Measurements from ENCODE around the gene CFB. TPM values are rescaled to one million over a fixed set of nuclear protein-coding genes. Genes with fewer than 3 reads are reported as not detected.
"Not testable (repeated sequence)": the region's sequence is repeated elsewhere in the genome, so short reads cannot be mapped to it uniquely, and the experiment has no call there.

The CFB gene
- total RNA-seq, 1 experiment from 2014 or later: not detected

DNA sequence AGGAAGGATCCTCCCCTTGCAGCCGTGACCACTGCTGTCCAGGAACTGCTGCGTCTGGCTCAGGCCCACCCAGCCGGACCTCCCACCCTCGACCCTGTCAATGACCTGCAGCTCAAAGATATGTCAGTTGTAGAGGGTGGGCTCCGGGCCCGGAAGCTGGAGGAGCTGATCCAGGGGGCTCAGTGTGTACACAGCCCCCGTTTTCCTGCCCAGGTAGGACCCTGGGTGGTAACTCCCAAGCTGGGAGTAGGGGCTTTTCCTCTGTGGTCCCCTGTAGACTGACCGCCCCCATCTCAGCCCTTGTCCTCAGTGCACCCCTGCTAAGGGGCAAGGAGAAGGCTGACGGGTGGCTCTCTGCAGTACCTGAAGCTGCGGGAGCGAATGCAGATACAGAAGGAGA, 22.4 kb downstream of the CFB start:
- no peak for DNase-seq (ENCODE audit: low spot score)
- in situ Hi-C loops (cut with HindIII; ENCODE audit: low sequenced_read_pairs): no loop called here

DNA sequence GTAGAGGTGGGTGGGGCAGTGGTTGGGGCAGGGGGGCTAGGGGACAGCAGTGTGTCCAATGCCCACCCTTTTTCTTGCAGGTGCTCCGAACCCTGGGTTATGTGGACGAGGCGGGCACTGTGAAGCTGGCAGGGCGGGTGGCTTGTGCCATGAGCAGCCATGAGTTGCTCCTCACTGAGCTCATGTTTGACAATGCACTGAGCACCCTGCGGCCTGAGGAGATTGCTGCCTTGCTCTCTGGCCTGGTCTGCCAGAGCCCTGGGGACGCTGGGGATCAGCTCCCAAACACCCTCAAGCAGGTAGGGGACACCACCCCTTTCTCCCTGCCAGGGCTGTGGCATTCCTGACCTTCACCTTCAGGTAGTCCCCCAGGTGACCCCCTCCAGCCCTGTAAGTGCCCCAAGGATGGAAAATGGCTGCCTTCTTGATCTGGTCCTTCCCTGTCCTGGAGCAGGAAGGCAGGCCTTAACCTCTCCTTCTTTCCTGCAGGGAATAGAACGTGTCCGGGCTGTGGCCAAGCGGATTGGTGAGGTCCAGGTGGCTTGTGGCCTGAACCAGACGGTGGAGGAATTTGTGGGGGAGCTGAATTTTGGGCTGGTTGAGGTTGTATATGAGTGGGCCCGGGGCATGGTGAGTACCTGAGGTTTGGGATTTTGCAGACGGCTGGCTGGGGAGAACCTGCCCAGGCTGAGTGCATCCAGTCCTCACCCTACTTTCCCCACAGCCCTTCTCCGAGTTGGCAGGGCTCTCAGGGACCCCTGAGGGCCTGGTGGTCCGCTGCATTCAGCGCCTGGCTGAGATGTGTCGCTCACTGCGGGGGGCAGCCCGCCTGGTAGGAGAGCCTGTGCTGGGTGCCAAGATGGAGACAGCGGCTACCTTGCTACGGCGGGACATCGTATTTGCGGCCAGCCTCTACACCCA, 23.2 kb downstream of the CFB start:
- in situ Hi-C loops (cut with HindIII; ENCODE audit: low sequenced_read_pairs): no loop called here
- DNase-seq (ENCODE audit: low spot score): no peak

GRCh38 chr6:31969712-31970603, 24.1 kb downstream of the CFB start:
- no peak for DNase-seq (ENCODE audit: low spot score)
- in situ Hi-C loops (cut with HindIII; ENCODE audit: low sequenced_read_pairs): no loop called here

- in situ Hi-C loops (cut with HindIII; ENCODE audit: low sequenced_read_pairs): no loop called here
- peak; percentile 24 for DNase-seq (ENCODE audit: low spot score)
Observed at GRCh38 chr6:31970604-31971271, 24.8 kb downstream of the CFB start.

DNA sequence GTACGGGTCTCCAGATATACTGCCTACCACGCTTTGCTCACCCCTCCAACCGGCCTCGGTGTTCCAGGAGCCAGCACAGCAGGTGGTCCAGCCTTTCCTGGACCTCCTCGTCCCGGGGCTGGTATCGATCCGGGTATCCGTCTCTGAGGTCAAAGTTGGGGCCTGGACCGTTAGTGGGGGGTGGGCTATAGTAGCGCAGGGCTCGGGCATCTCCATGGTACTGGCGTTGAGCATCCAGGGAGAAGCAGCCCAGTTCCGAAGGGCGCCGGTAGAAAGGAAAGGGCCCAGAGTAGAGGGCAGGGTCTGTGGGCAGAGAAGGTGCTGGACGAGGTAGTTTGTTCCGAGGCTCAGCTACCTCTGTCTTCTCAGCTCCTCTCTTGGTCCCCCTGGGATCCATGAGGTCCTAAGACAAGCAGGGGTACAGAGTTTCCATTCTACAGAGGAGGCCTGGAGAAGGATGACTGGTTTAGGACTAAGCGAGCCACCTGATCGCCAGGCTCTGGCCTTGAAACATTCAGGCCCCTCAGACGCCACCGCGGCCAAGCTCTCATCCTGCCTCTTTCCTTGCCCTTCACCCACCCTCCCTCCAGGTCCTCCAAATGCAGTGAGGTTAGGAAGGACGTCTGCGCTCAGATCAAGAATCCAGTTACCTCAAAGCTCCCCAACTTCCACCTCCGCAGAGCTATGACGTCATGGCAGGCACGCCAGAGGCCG, 25.5 kb downstream of the CFB start:
- no peak for DNase-seq (ENCODE audit: low spot score)
- in situ Hi-C loops (cut with HindIII; ENCODE audit: low sequenced_read_pairs): no loop called here

DNA sequence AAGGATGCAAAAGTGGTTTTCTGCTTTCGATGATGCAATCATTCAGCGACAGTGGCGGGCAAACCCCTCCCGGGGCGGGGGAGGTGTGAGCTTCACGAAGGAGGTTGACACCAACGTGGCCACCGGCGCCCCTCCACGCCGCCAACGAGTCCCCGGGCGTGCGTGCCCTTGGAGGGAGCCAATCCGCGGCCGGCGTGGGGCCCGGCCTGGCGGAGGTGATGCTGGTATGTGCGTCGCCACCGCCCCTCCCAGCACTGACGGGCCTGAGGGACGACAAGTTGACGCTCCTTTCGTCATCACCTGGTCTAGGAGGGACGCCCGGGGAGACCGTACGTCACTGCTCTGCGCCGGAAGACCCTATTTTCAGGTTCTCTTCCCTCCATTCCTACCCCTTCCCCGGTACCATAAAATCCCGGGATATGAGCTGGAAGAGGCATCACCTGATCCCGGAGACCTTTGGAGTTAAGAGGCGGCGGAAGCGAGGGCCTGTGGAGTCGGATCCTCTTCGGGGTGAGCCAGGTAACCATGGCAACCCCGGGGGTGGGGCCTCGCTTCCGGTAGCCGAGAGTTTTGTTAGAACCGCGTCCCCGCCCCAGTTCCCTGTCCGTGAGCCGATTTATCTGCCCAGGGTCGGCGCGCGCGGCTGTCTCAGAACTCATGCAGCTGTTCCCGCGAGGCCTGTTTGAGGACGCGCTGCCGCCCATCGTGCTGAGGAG, 26.3 kb downstream of the CFB start, which contains the start of gene DXO:
DXO (minus strand) TSS at position 146 of the 716 bp plus-strand sequence. CDS start 463 bp downstream, outside the sequence.
- DNase-seq (ENCODE audit: low spot score): peak; percentile 99

GRCh38 chr6:31972709-31973350, 26.9 kb downstream of the CFB start:
- no peak for DNase-seq (ENCODE audit: low spot score)
- in situ Hi-C loops (cut with HindIII; ENCODE audit: low sequenced_read_pairs): no loop called here

More for the DNA sequence above, 26.3 kb downstream of the CFB start, which contains the start of gene DXO:
- in situ Hi-C loops (cut with HindIII; ENCODE audit: low sequenced_read_pairs): no loop called here

DNA sequence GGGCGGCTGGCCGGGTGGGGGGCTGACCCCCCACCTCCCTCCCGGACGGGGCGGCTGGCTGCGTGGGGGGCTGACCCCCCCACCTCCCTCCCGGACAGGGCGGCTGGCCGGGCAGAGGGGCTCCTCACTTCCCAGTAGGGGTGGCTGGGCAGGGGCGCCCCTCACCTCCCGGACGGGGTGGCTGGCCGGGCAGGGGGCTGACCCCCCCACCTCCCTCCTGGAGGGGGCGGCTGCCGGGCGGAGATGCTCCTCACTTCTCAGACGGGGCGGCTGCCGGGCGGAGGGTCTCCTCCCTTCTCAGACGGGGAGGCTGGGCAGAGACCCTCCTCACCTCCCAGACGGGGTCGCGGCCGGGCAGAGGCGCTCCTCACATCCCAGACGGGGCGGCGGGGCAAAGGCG, 30.2 kb downstream of the CFB start:
- in situ Hi-C loops (cut with HindIII; ENCODE audit: low sequenced_read_pairs); DNase-seq (ENCODE audit: low spot score): not testable (repeated sequence)

DNA sequence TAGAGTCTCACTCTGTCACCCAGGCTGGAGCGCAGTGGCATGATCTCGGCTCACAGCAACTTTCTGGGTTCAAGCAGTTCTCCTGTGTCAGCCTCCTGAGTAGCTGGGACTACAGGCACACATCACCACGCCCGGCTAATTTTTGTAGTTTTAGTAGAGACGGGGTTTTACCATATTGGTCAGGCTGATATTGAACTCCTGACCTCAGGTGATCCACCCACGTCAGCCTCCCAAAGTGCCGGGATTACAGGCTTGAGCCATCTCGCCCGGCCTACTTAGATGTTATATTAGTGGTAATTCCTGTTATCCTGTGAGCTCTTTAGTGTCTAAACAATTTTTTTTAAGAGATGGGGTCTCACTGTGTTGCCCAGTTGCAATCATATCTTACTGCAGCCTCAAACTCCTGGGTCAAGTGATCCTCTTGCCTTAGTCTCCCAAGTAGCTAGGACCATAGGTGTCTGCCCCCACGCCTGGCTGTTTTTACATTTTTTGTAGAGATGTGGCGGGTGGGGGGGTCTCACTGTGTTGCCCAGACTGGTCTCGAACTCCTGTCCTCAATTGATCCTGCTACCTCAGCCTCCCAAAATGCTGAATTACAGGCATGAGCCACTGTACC, 32.0 kb downstream of the CFB start:
- in situ Hi-C loops (cut with HindIII; ENCODE audit: low sequenced_read_pairs): no loop called here
- no peak for DNase-seq (ENCODE audit: low spot score)

DNA sequence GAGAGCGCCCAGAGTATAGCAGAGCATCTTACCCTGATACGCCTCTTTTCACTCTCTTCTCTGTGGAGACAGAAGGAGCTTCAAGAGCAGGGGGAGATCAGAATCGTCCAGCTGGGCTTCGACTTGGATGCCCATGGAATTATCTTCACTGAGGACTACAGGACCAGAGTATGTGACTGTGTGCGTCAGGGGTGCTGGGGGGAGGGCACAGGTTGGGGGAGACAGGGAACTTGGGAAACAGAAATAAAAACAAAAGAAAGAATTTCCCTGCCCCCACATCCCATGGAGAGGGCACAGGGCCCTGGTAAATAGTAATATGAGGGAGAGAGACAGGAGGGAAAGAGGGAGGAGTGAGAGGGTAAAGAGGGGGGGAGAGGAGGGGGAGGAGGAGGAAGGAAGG, 32.9 kb downstream of the CFB start:
- no peak for DNase-seq (ENCODE audit: low spot score)
- in situ Hi-C loops (cut with HindIII; ENCODE audit: low sequenced_read_pairs): no loop called here

- in situ Hi-C loops (cut with HindIII; ENCODE audit: low sequenced_read_pairs): no loop called here
- no peak for DNase-seq (ENCODE audit: low spot score)
Observed at GRCh38 chr6:31979238-31979898, 33.5 kb downstream of the CFB start.

- in situ Hi-C loops (cut with HindIII; ENCODE audit: low sequenced_read_pairs); DNase-seq (ENCODE audit: low spot score): not testable (repeated sequence)
Observed at GRCh38 chr6:31980195-31980876, 34.4 kb downstream of the CFB start.

DNA sequence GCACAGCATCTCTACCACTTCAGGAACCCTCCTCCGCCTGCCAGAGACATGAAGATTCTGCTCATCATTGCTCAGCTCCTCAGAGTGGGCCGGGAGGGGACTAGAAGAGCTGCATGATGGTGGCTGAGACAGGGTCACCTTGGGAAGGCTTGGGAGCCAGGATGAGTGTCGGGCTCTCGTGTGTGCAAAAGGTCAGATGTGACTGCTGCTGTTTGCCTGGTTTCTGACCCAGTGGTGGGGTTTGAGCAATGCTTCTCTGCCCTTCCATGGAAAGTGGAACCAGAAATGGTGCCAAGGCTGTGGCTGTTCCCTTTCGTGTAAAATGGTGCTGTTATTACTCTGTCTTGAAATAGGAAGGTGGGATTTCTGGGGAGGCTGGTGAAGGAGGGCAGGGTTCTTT, 35.1 kb downstream of the CFB start:
- in situ Hi-C loops (cut with HindIII; ENCODE audit: low sequenced_read_pairs): not testable (repeated sequence)

DNA sequence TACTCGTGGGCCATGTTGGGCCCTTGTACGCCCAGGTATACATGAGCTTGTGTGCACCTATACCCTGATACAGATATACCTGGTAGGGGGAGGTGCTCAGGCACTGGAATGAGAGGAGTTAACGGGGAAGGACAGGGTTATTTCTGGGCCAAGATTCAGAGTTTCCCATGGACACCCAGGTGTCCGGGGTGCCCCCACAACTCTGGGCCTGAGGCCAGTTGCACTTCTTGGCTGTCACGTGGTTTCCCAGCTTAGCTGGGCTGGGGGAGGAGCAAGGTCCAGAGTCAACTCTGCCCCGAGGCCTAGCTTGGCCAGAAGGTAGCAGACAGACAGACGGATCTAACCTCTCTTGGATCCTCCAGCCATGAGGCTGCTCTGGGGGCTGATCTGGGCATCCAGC, 35.8 kb downstream of the CFB start, which contains the start of gene C4A:
C4A (plus strand) TSS at position 314 of the 400 bp plus-strand sequence; CDS start at position 365, 51 bp downstream.
- in situ Hi-C loops (cut with HindIII; ENCODE audit: low sequenced_read_pairs); DNase-seq (ENCODE audit: low spot score): not testable (repeated sequence)

More for the DNA sequence above, 35.1 kb downstream of the CFB start:
- not testable (repeated sequence) for DNase-seq (ENCODE audit: low spot score)

- in situ Hi-C loops (cut with HindIII; ENCODE audit: low sequenced_read_pairs): not testable (repeated sequence)
Observed at GRCh38 chr6:31989363-31989762, 43.5 kb downstream of the CFB start.

GRCh38 chr6:31994421-31994820, 48.5 kb downstream of the CFB start:
- DNase-seq (ENCODE audit: low spot score); in situ Hi-C loops (cut with HindIII; ENCODE audit: low sequenced_read_pairs): not testable (repeated sequence)

More at GRCh38 chr6:31989363-31989762, 43.5 kb downstream of the CFB start:
- DNase-seq (ENCODE audit: low spot score): not testable (repeated sequence)
